Measurements from ENCODE around the gene PTX3.

Gene PTX3

GRCh38 chr3:157447026-157447694 lies 10.5 kb downstream of the PTX3 start:
- Histone ChIP-seq H2AFZ (ENCODE audit: low read length) (no peak overlapping the region), H3F3A (ENCODE audit: insufficient read depth, low read length) (no peaks in the 10 kb centered on the region), H3K4me1 (ENCODE audit: insufficient read depth, low read length, severe bottlenecking) (no peaks in the 10 kb centered on the region)

GRCh38 chr3:157452097-157452496 lies 15.4 kb downstream of the PTX3 start:
- H3K9me2 ChIP-seq (ENCODE audit: low read depth, low read length), result no peaks in the 10 kb centered on the region
- no peak overlapping the region for H3K9ac ChIP-seq (ENCODE audit: low read length)
- H4K20me1 ChIP-seq (ENCODE audit: insufficient read depth, low read length), result no peaks in the 10 kb centered on the region
- H3K27me3 ChIP-seq (ENCODE audit: insufficient read depth, low read length), result no peaks in the 10 kb centered on the region; the same call in 1 of the 2 replicates
- no peaks in the 10 kb centered on the region for H3K36me3 ChIP-seq (ENCODE audit: insufficient read depth, low read length)
- H3K79me2 ChIP-seq (ENCODE audit: insufficient read depth, low read length), result no peaks in the 10 kb centered on the region
- no peak overlapping the region for H3K4me3 ChIP-seq (ENCODE audit: low read depth, low read length, poor library complexity, severe bottlenecking)
- H3F3A ChIP-seq (ENCODE audit: insufficient read depth, low read length), result no peaks in the 10 kb centered on the region
- H3K9me3 ChIP-seq (ENCODE audit: low read length), result no peaks in the 10 kb centered on the region
- no peak overlapping the region for H3K4me2 ChIP-seq (ENCODE audit: low read length)
- TF ChIP-seq CTCF (IDR thresholded peaks at IDR 0.05; ENCODE audit: low read length) (no peak), EZH2 (IDR thresholded peaks at IDR 0.05; ENCODE audit: borderline replicate concordance, low read length) (no peak)
- no peaks in the 10 kb centered on the region for H3K4me1 ChIP-seq (ENCODE audit: insufficient read depth, low read length, severe bottlenecking)
- no peak overlapping the region for H2AFZ ChIP-seq (ENCODE audit: low read length)
- no peak overlapping the region for H3K27ac ChIP-seq (ENCODE audit: low read depth, low read length, poor library complexity, severe bottlenecking)

More at GRCh38 chr3:157447026-157447694, 10.5 kb downstream of the PTX3 start:
- Histone ChIP-seq H3K9me3 (ENCODE audit: low read length) (no peaks in the 10 kb centered on the region), H3K79me2 (ENCODE audit: insufficient read depth, low read length) (no peaks in the 10 kb centered on the region), H4K20me1 (ENCODE audit: insufficient read depth, low read length) (no peaks in the 10 kb centered on the region), H3K36me3 (ENCODE audit: insufficient read depth, low read length) (no peaks in the 10 kb centered on the region), H3K9me2 (ENCODE audit: low read depth, low read length) (no peaks in the 10 kb centered on the region), H3K4me3 (ENCODE audit: low read depth, low read length, poor library complexity, severe bottlenecking) (no peak overlapping the region), H3K4me2 (ENCODE audit: low read length) (no peak overlapping the region), H3K27ac (ENCODE audit: low read depth, low read length, poor library complexity, severe bottlenecking) (no peak overlapping the region), H3K9ac (ENCODE audit: low read length) (no peak overlapping the region), H3K27me3 (ENCODE audit: insufficient read depth, low read length) (no peaks in the 10 kb centered on the region; the same call in 1 of the 2 replicates)
- TF ChIP-seq EZH2 (IDR thresholded peaks at IDR 0.05; ENCODE audit: borderline replicate concordance, low read length) (no peak), CTCF (IDR thresholded peaks at IDR 0.05; ENCODE audit: low read length) (peak; percentile 38; the same call in 1 of the 2 replicates)

GRCh38 chr3:157453824-157454223 lies 17.2 kb downstream of the PTX3 start:
- no peak for TF ChIP-seq EZH2 (IDR thresholded peaks at IDR 0.05; ENCODE audit: borderline replicate concordance, low read length)
- TF ChIP-seq CTCF (IDR thresholded peaks at IDR 0.05; ENCODE audit: low read length), result no peak

More at GRCh38 chr3:157453824-157454223, 17.2 kb downstream of the PTX3 start:
- Histone ChIP-seq H3K4me2 (ENCODE audit: low read length) (no peak overlapping the region), H3K9me3 (ENCODE audit: low read length) (no peaks in the 10 kb centered on the region), H3K36me3 (ENCODE audit: insufficient read depth, low read length) (no peaks in the 10 kb centered on the region), H3K4me3 (ENCODE audit: low read depth, low read length, poor library complexity, severe bottlenecking) (no peak overlapping the region), H3K9ac (ENCODE audit: low read length) (no peak overlapping the region), H3F3A (ENCODE audit: insufficient read depth, low read length) (no peaks in the 10 kb centered on the region), H3K27ac (ENCODE audit: low read depth, low read length, poor library complexity, severe bottlenecking) (no peak overlapping the region), H4K20me1 (ENCODE audit: insufficient read depth, low read length) (no peaks in the 10 kb centered on the region), H3K27me3 (ENCODE audit: insufficient read depth, low read length) (no peaks in the 10 kb centered on the region), H3K9me2 (ENCODE audit: low read depth, low read length) (no peaks in the 10 kb centered on the region), H2AFZ (ENCODE audit: low read length) (no peak overlapping the region), H3K4me1 (ENCODE audit: insufficient read depth, low read length, severe bottlenecking) (no peaks in the 10 kb centered on the region), H3K79me2 (ENCODE audit: insufficient read depth, low read length) (no peaks in the 10 kb centered on the region)

All from OCI-LY1 (cell line).